Measurements from ENCODE around the gene KLHL42.
A peak's percentile ranks its signal among the peaks of the same experiment; 100 is the strongest.

KLHL42 gene

GRCh38 chr12:27797301-27798025 is 17.4 kb downstream of the KLHL42 start:
- POLR2A ChIA-PET, result interaction anchor here (0.8 to 1.3 kb wide), 2 partner anchors 8 to 17 kb away, joined by 3 to 4 read pairs; no protein-coding TSS in a partner anchor
- CTCF ChIA-PET, result no interaction called here
- TF ChIP-seq LEF1 (IDR thresholded peaks at IDR 0.05; ENCODE audit: borderline replicate concordance), result no peak
- TF ChIP-seq SP1 (IDR thresholded peaks at IDR 0.05), result no peak
- TF ChIP-seq TARDBP (IDR thresholded peaks at IDR 0.05), result no peak
- no peak for TF ChIP-seq FOXA1 (IDR thresholded peaks at IDR 0.05)
- no peak for TF ChIP-seq L3MBTL2 (conservative IDR thresholded peaks at IDR 0.05)
- no peak for TF ChIP-seq FOXM1 (IDR thresholded peaks at IDR 0.05; ENCODE audit: borderline replicate concordance)
- TF ChIP-seq SUZ12 (IDR thresholded peaks at IDR 0.05), result no peak
- no peak for TF ChIP-seq NFRKB (IDR thresholded peaks at IDR 0.05)
- TF ChIP-seq PKNOX1 (IDR thresholded peaks at IDR 0.05), result no peak
- no peak for TF ChIP-seq ARNT (IDR thresholded peaks at IDR 0.05)
- no peak for TF ChIP-seq BHLHE40 (IDR thresholded peaks at IDR 0.05; ENCODE audit: borderline replicate concordance)
- no peak for TF ChIP-seq HDGF (IDR thresholded peaks at IDR 0.05; ENCODE audit: borderline replicate concordance)
- no peak for TF ChIP-seq FOXK2 (IDR thresholded peaks at IDR 0.05)
- TF ChIP-seq ELF4 (IDR thresholded peaks at IDR 0.05), result no peak
- no peak for TF ChIP-seq CTBP1 (IDR thresholded peaks at IDR 0.05; ENCODE audit: borderline replicate concordance)
- no peak for TF ChIP-seq ZNF384 (IDR thresholded peaks at IDR 0.05)
- DNase-seq (ENCODE audit: extremely low spot score), result no peak

GRCh38 chr12:27800819-27801218 is 20.8 kb downstream of the KLHL42 start:
- ChIA-PET POLR2A (no interaction called here), CTCF (no interaction called here)
- no peak for TF ChIP-seq LEF1 (IDR thresholded peaks at IDR 0.05; ENCODE audit: borderline replicate concordance)
- no peak for TF ChIP-seq TARDBP (IDR thresholded peaks at IDR 0.05)
- no peak for TF ChIP-seq ELF4 (IDR thresholded peaks at IDR 0.05)
- no peak for TF ChIP-seq NFRKB (IDR thresholded peaks at IDR 0.05)
- no peak for TF ChIP-seq ZNF384 (IDR thresholded peaks at IDR 0.05)
- no peak for TF ChIP-seq FOXA1 (IDR thresholded peaks at IDR 0.05)
- TF ChIP-seq FOXM1 (IDR thresholded peaks at IDR 0.05; ENCODE audit: borderline replicate concordance), result no peak
- TF ChIP-seq FOXK2 (IDR thresholded peaks at IDR 0.05), result no peak
- no peak for TF ChIP-seq BHLHE40 (IDR thresholded peaks at IDR 0.05; ENCODE audit: borderline replicate concordance)
- no peak for TF ChIP-seq L3MBTL2 (conservative IDR thresholded peaks at IDR 0.05)
- no peak for DNase-seq (ENCODE audit: extremely low spot score)

- CTCF ChIA-PET, result no interaction called here
- POLR2A ChIA-PET, result no interaction called here
- no peak for DNase-seq (ENCODE audit: extremely low spot score)
- TF ChIP-seq TARDBP (IDR thresholded peaks at IDR 0.05) (no peak), L3MBTL2 (conservative IDR thresholded peaks at IDR 0.05) (no peak), CTBP1 (IDR thresholded peaks at IDR 0.05; ENCODE audit: borderline replicate concordance) (no peak), ARNT (IDR thresholded peaks at IDR 0.05) (no peak), LEF1 (IDR thresholded peaks at IDR 0.05; ENCODE audit: borderline replicate concordance) (no peak), SUZ12 (IDR thresholded peaks at IDR 0.05) (no peak), PKNOX1 (IDR thresholded peaks at IDR 0.05) (no peak), FOXK2 (IDR thresholded peaks at IDR 0.05) (no peak)
Measured at GRCh38 chr12:27801630-27802029, 21.6 kb downstream of the KLHL42 start.

- DNase-seq (ENCODE audit: extremely low spot score), result no peak
- ChIA-PET CTCF (no interaction called here), POLR2A (no interaction called here)
- TF ChIP-seq HDGF (IDR thresholded peaks at IDR 0.05; ENCODE audit: borderline replicate concordance) (no peak), PKNOX1 (IDR thresholded peaks at IDR 0.05) (peak; percentile 67)
Measured at GRCh38 chr12:27802511-27802910, 22.5 kb downstream of the KLHL42 start.

GRCh38 chr12:27802936-27803335 is 22.9 kb downstream of the KLHL42 start:
- no peak for DNase-seq (ENCODE audit: extremely low spot score)
- TF ChIP-seq FOXK2 (IDR thresholded peaks at IDR 0.05), result no peak
- TF ChIP-seq HDGF (IDR thresholded peaks at IDR 0.05; ENCODE audit: borderline replicate concordance), result no peak
- no peak for TF ChIP-seq FOXA1 (IDR thresholded peaks at IDR 0.05)
- TF ChIP-seq PKNOX1 (IDR thresholded peaks at IDR 0.05), result no peak
- no peak for TF ChIP-seq TARDBP (IDR thresholded peaks at IDR 0.05)
- no peak for TF ChIP-seq ARNT (IDR thresholded peaks at IDR 0.05)
- no peak for TF ChIP-seq ZNF384 (IDR thresholded peaks at IDR 0.05)
- no peak for TF ChIP-seq SP1 (IDR thresholded peaks at IDR 0.05)
- TF ChIP-seq L3MBTL2 (conservative IDR thresholded peaks at IDR 0.05), result no peak
- no peak for TF ChIP-seq BHLHE40 (IDR thresholded peaks at IDR 0.05; ENCODE audit: borderline replicate concordance)
- no peak for TF ChIP-seq NFRKB (IDR thresholded peaks at IDR 0.05)
- TF ChIP-seq CTBP1 (IDR thresholded peaks at IDR 0.05; ENCODE audit: borderline replicate concordance), result no peak
- TF ChIP-seq LEF1 (IDR thresholded peaks at IDR 0.05; ENCODE audit: borderline replicate concordance), result no peak
- no peak for TF ChIP-seq SUZ12 (IDR thresholded peaks at IDR 0.05)
- TF ChIP-seq ELF4 (IDR thresholded peaks at IDR 0.05), result no peak
- no peak for TF ChIP-seq FOXM1 (IDR thresholded peaks at IDR 0.05; ENCODE audit: borderline replicate concordance)
- CTCF ChIA-PET, result no interaction called here
- POLR2A ChIA-PET, result no interaction called here

GRCh38 chr12:27805238-27805637 is 25.2 kb downstream of the KLHL42 start:
- POLR2A ChIA-PET, result no interaction called here
- TF ChIP-seq FOXM1 (IDR thresholded peaks at IDR 0.05; ENCODE audit: borderline replicate concordance), result no peak
- no peak for TF ChIP-seq ZNF384 (IDR thresholded peaks at IDR 0.05)
- no peak for TF ChIP-seq L3MBTL2 (conservative IDR thresholded peaks at IDR 0.05)
- TF ChIP-seq TARDBP (IDR thresholded peaks at IDR 0.05), result no peak
- TF ChIP-seq BHLHE40 (IDR thresholded peaks at IDR 0.05; ENCODE audit: borderline replicate concordance), result no peak
- TF ChIP-seq ARNT (IDR thresholded peaks at IDR 0.05), result no peak
- TF ChIP-seq LEF1 (IDR thresholded peaks at IDR 0.05; ENCODE audit: borderline replicate concordance), result no peak
- no peak for TF ChIP-seq SP1 (IDR thresholded peaks at IDR 0.05)
- DNase-seq (ENCODE audit: extremely low spot score), result no peak
- CTCF ChIA-PET, result no interaction called here

Measured in HEK293T (cell line).